ENCODE measurements around the gene ZCCHC9. TPM values are rescaled to one million over a fixed set of nuclear protein-coding genes. Genes with fewer than 3 reads are reported as not detected.

Gene ZCCHC9
- total and polyA plus RNA-seq, 2 of the 4 experiments (the other 2 are of a cell fraction) = 20.4 to 24.6 TPM

DNA sequence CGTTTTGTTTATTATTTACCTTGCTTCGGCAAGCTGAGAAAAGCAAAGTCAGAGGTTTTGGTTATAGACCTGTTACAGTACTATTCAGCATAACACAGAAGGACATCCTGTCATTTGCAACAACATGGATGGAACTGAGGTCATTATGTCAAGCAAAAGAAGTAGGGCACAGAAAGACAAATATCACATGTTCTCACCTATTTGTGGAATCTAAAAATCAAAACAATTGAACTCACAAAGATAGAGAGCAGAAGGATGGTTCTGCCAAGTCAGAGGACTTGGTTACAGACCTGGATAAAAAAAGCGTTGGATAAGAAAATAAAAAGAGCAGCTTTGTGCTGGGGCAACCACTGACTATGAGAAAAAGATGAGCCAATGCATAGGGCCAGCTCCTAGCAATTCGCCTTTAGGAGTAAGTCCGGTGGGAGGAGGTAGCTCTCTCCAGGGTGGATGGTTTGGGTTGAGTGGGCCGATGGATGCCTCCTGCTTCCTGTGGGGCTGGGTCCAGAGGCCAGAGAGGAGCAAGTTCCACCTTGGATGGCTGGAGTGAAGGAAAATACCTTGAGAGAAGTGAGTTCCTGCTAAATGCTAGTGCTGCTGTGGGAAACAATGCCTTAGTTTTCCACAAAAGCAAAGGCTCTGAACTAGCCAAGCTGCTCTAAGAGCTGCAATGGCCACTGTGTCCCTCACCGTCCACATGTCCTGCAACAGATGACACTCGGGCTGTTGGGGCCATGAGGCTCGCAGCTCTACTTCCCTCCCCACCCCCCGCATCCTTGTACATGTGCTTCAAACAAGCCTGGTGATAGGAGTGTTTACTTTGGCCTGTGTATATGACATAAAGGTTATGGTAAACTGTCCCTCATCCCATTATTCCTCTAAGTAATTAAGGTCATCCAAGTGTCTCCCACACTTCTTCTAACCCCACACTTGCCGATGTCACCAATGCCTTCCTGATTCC lies 54.2 kb downstream of the ZCCHC9 start:
- TF ChIP-seq CHD1 (IDR thresholded peaks at IDR 0.05; ENCODE audit: low read depth, low read length) (no peak), ELK1 (IDR thresholded peaks at IDR 0.05; ENCODE audit: borderline replicate concordance, low read depth, low read length) (no peak)
- TF ChIP-seq, protein P1, sequence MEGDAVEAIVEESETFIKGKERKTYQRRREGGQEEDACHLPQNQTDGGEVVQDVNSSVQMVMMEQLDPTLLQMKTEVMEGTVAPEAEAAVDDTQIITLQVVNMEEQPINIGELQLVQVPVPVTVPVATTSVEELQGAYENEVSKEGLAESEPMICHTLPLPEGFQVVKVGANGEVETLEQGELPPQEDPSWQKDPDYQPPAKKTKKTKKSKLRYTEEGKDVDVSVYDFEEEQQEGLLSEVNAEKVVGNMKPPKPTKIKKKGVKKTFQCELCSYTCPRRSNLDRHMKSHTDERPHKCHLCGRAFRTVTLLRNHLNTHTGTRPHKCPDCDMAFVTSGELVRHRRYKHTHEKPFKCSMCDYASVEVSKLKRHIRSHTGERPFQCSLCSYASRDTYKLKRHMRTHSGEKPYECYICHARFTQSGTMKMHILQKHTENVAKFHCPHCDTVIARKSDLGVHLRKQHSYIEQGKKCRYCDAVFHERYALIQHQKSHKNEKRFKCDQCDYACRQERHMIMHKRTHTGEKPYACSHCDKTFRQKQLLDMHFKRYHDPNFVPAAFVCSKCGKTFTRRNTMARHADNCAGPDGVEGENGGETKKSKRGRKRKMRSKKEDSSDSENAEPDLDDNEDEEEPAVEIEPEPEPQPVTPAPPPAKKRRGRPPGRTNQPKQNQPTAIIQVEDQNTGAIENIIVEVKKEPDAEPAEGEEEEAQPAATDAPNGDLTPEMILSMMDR (conservative IDR thresholded peaks at IDR 0.05; ENCODE audit: low read depth, low read length) = no peak
- intact Hi-C loops (cut with micrococcal nuclease) (no loop called here), in situ Hi-C loops (cut with MboI; ENCODE audit: low sequenced_read_pairs) (no loop called here), dilution Hi-C loops (cut with HindIII; ENCODE audit: low sequenced_read_pairs, unreplicated experiment) (no loop called here)
- Histone ChIP-seq H4K8ac (ENCODE audit: low read depth in 2 of 2, low read length in 2 of 2) (no peak overlapping the region), H4K20me1 (ENCODE audit: insufficient read depth, low read length) (no peaks in the 10 kb centered on the region), H3K4me1 (ENCODE audit: control insufficient read depth, insufficient read depth, low read length) (no peaks in the 10 kb centered on the region; the same call in 1 of the 2 replicates), H2BK20ac (ENCODE audit: low read depth, low read length) (no peak overlapping the region), H4K5ac (ENCODE audit: low read depth, low read length) (no peak overlapping the region), H2BK15ac (ENCODE audit: low read depth, low read length) (no peak overlapping the region), H2BK5ac (ENCODE audit: low read depth, low read length, poor library complexity, severe bottlenecking) (no peak overlapping the region), H3K14ac (replicated peaks; ENCODE audit: low read depth, low read length) (no peak overlapping the region), H4K91ac (ENCODE audit: insufficient read depth, low read depth, low read length) (no peak overlapping the region), H3K18ac (ENCODE audit: low read depth, low read length) (no peak overlapping the region), H2BK120ac (ENCODE audit: low read depth, low read length) (no peak overlapping the region), H3K23ac (ENCODE audit: low read depth, low read length) (no peak overlapping the region; the same call in 1 of the 2 replicates), H3K9me1 (ENCODE audit: insufficient read depth, low read length) (no peaks in the 10 kb centered on the region), H3K79me1 (ENCODE audit: low read depth in 1 of 2, low read length in 2 of 2) (no peaks in the 10 kb centered on the region), H3K4me2 (ENCODE audit: low read depth, low read length) (no peak overlapping the region), H2AK5ac (ENCODE audit: low read depth, low read length) (no peak overlapping the region), H3K4ac (ENCODE audit: low read depth, low read length) (no peak overlapping the region), H3K9me3 (ENCODE audit: control insufficient read depth, insufficient read depth, low read length) (no peaks in the 10 kb centered on the region), H3K27ac (ENCODE audit: insufficient read depth, low read length) (no peak overlapping the region), H3K36me3 (ENCODE audit: control insufficient read depth, insufficient read depth, low read length) (no peaks in the 10 kb centered on the region), H3K27me3 (ENCODE audit: control insufficient read depth, insufficient read depth, low read length) (peaks cover 3% of the 10 kb centered on the region), H3K4me3 (ENCODE audit: insufficient read depth, low read depth, low read length) (no peak overlapping the region), H3K9ac (ENCODE audit: low read depth, low read length) (no peak overlapping the region), H2AFZ (replicated peaks; ENCODE audit: low read length, poor library complexity) (no peak overlapping the region), H2AK9ac (replicated peaks; ENCODE audit: low read depth, low read length, poor library complexity) (no peak overlapping the region), H3K56ac (ENCODE audit: extremely low read depth, insufficient read depth, low read length) (no peak overlapping the region)
- ChIA-PET POLR2A (ENCODE audit: unreplicated experiment) (no interaction called here), CTCF (no interaction called here)
- no peak for DNase-seq
- no peak for ATAC-seq (ENCODE audit: low read depth)
- 54% methylated on average over 2 of the region's 11 CpGs; no CpG with 5 or more reads in 1 of the 2 experiments for WGBS, 2 experiments (ENCODE audit: extremely low coverage in 2 of 2, insufficient read length in 1 of 2)
- no TSS peak for BruUV-seq (replicated peaks)

All from IMR-90 (cell line).